Neural crest cell (in vitro differentiated cells): ENCODE measurements around the gene CDC45. TPM values are rescaled to one million over a fixed set of nuclear protein-coding genes. Genes with fewer than 3 reads are reported as not detected.

Experiments
- DNase-seq: peaks from one replicate; pipeline ENCODE4 v3.0.0; 2021; ENCODE audit warnings: low read depth, mixed read lengths, low spot score
- H3K27ac Mint-ChIP-seq: one replicate; pipeline ENCODE4 v1.8.0; 2021; ENCODE audit warnings: mild to moderate bottlenecking, mixed read lengths; ENCODE audit not compliant: unreplicated experiment
- H3K27me3 Mint-ChIP-seq: 2 replicates; pipeline ENCODE4 v1.8.0; 2021; ENCODE audit warnings: low read depth, mild to moderate bottlenecking, mixed read lengths
- H3K36me3 Mint-ChIP-seq: 2 replicates; pipeline ENCODE4 v1.8.0; 2021; ENCODE audit warnings: low read depth, mild to moderate bottlenecking, mixed read lengths
- H3K4me1 Mint-ChIP-seq: 2 replicates; pipeline ENCODE4 v1.8.0; 2021; ENCODE audit warnings: mixed read lengths
- H3K4me3 Mint-ChIP-seq: one replicate; pipeline ENCODE4 v1.8.0; 2021; ENCODE audit warnings: mild to moderate bottlenecking, mixed read lengths
- H3K9me3 Mint-ChIP-seq: 2 replicates; pipeline ENCODE4 v1.8.0; 2021; ENCODE audit warnings: mixed read lengths
- total RNA-seq: library from RNA; stranded (reverse); gene quantifications from 2 replicates; pipeline ENCODE4 v1.2.1, GENCODE V29; 2021
- TF ChIP-seq, protein P1 (sequence below): fragments of 200-600 bp; sonication (generic); conservative IDR thresholded peaks from 2 replicates; pipeline ENCODE4 v1.5.0; 2021; ENCODE audit warnings: antibody characterized with exemption, mild to moderate bottlenecking

The CDC45 gene
- total RNA-seq, 1 donor from 2014 or later: 49.8 TPM

DNA sequence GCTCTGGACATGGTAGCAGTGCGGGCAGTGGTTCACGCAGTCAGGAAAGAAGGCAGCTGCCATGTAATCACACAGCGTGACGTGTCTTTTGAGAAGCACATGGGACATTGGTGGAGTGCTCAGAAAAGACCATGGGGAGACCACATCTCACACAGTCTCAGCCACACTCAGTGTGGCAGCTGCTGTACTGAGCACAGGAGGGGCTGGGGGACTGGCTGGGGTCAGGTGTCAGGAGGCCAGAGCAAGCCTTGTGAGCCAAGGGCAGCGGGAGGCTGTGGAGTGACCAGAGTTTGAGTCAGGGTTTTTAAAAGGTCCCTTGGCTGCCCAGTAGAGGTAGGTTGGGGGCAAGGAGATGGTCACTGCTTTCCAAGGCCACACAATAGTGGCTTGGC lies 26.0 kb downstream of the CDC45 start:
- Mint-ChIP-seq H3K27ac (peak overlapping the region; percentile 92), H3K27me3 (no peaks in the 10 kb centered on the region), H3K4me1 (no peaks in the 10 kb centered on the region), H3K36me3 (peaks cover 4% of the 10 kb centered on the region), H3K4me3 (no peak overlapping the region), H3K9me3 (no peaks in the 10 kb centered on the region)
- DNase-seq: no peak
- TF ChIP-seq, protein P1, sequence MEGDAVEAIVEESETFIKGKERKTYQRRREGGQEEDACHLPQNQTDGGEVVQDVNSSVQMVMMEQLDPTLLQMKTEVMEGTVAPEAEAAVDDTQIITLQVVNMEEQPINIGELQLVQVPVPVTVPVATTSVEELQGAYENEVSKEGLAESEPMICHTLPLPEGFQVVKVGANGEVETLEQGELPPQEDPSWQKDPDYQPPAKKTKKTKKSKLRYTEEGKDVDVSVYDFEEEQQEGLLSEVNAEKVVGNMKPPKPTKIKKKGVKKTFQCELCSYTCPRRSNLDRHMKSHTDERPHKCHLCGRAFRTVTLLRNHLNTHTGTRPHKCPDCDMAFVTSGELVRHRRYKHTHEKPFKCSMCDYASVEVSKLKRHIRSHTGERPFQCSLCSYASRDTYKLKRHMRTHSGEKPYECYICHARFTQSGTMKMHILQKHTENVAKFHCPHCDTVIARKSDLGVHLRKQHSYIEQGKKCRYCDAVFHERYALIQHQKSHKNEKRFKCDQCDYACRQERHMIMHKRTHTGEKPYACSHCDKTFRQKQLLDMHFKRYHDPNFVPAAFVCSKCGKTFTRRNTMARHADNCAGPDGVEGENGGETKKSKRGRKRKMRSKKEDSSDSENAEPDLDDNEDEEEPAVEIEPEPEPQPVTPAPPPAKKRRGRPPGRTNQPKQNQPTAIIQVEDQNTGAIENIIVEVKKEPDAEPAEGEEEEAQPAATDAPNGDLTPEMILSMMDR: no peak

DNA sequence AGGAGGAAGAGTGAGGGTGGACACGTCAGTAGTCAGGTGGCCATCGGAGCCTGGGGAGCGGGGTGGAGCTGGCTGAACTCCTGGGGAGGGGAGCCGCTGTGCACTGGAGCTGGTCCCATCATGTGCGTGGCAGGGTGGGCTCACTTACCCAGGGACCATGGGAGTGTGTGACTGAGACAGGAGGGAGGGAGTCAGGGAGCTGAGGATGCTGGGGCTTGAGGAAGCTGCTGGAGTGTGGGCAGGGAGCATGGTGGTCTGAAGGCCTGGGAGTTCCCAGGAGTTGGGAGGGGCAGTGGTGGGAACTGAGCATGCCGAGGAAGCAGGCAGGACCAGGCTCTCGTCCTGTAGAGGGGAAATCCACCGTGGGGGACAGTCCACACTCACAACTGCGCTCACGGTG lies 26.5 kb downstream of the CDC45 start:
- Mint-ChIP-seq H3K27ac (peak overlapping the region; percentile 43), H3K36me3 (peaks cover 5% of the 10 kb centered on the region), H3K4me3 (no peak overlapping the region), H3K4me1 (no peaks in the 10 kb centered on the region), H3K27me3 (no peaks in the 10 kb centered on the region), H3K9me3 (no peaks in the 10 kb centered on the region)
- no peak for DNase-seq
- TF ChIP-seq, protein P1: no peak

DNA sequence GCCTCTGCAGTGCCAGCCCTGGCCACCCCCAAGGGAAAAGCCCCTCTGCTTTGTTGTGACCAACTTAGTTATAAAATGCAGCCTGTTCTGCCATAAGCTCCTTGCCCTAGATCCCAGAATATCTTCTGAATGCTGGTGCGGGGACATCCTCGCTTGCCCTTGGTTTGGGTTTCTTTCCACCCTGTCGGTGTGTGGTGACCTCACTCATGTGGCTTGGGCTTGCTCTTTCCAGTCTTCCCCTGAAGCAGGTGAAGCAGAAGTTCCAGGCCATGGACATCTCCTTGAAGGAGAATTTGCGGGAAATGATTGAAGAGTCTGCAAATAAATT lies 27.8 kb downstream of the CDC45 start:
- H3K36me3 Mint-ChIP-seq: peaks cover 10% of the 10 kb centered on the region
- no peak overlapping the region for H3K4me3 Mint-ChIP-seq
- H3K9me3 Mint-ChIP-seq: no peaks in the 10 kb centered on the region
- H3K4me1 Mint-ChIP-seq: no peaks in the 10 kb centered on the region
- H3K27me3 Mint-ChIP-seq: no peaks in the 10 kb centered on the region
- H3K27ac Mint-ChIP-seq: no peak overlapping the region
- no peak for DNase-seq
- TF ChIP-seq, protein P1: no peak

DNA sequence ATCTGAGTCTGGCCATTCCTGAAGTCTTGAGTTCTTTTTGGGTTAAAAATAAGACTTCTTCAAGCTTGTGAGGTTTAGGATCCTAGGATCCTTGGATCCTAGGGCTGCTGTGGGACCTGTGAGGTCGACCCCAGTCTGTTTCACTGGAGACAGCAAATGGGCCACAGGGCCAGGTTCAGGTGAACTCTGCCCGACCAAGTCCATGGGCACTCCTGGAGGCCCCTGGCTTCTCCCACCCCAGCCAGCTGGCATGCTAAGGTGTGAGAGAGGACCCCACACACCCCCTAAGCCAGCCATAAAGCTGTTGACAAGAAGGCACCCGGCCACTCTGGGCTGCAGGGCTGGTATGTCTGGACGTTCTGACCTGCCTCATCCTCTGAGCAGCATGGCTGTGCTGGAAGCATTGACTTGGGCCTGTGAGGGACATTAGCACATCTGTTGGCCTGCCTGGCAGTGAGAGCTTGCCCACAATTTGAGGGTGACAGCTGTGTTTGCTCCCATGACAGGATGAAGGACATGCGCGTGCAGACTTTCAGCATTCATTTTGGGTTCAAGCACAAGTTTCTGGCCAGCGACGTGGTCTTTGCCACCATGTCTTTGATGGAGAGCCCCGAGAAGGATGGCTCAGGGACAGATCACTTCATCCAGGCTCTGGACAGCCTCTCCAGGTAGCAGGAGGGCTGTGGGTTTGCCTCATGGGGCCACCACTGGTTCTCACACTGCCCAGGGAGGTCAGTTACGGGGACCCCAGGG lies 28.5 kb downstream of the CDC45 start:
- no peak for DNase-seq
- TF ChIP-seq, protein P1: no peak
- peaks cover 12% of the 10 kb centered on the region for H3K36me3 Mint-ChIP-seq
- no peaks in the 10 kb centered on the region for H3K9me3 Mint-ChIP-seq
- no peaks in the 10 kb centered on the region for H3K4me1 Mint-ChIP-seq
- H3K27ac Mint-ChIP-seq: no peak overlapping the region
- H3K4me3 Mint-ChIP-seq: no peak overlapping the region
- no peaks in the 10 kb centered on the region for H3K27me3 Mint-ChIP-seq

DNA sequence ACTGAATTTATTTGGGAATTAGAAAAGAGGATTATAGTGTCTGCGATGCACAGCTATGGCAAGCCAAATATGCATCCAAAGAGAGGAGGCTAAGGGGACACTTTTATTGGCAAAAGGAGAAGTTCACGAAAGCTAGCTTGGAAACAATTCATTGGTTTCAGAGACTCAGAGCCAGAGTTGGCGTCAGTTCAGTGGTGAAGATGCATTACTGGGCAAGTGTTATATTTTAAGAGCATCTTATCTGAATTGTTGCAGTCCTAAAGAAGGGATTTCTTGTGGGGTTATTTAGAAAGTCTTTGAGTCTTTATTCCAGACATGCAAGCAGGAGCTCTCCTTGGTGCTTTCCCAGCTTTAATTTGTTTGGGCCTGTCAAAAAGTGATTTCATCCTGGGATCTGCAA lies 29.5 kb downstream of the CDC45 start:
- no peaks in the 10 kb centered on the region for H3K9me3 Mint-ChIP-seq
- peaks cover 19% of the 10 kb centered on the region for H3K36me3 Mint-ChIP-seq
- TF ChIP-seq, protein P1: no peak
- no peaks in the 10 kb centered on the region for H3K27me3 Mint-ChIP-seq
- H3K27ac Mint-ChIP-seq: no peak overlapping the region
- H3K4me1 Mint-ChIP-seq: no peaks in the 10 kb centered on the region
- H3K4me3 Mint-ChIP-seq: no peak overlapping the region
- DNase-seq: no peak
